Activated naive CD8-positive, alpha-beta T cell treated with anti-CD3 and anti-CD28 coated beads for 36 hours (primary cell): Measurements from ENCODE around the gene SLC6A3. TPM values are rescaled to one million over a fixed set of nuclear protein-coding genes. Genes with fewer than 3 reads are reported as not detected.
"Not testable (repeated sequence)": the region's sequence is repeated elsewhere in the genome, so short reads cannot be mapped to it uniquely, and the experiment has no call there.

Source experiments
- DNase-seq: peaks from one replicate; pipeline ENCODE4 v3.0.0; 2021
- H3K27ac Mint-ChIP-seq: one replicate; pipeline ENCODE4 v1.8.0; 2022; ENCODE audit warnings: mild to moderate bottlenecking, moderate library complexity, mixed read lengths
- H3K27me3 Mint-ChIP-seq: one replicate; pipeline ENCODE4 v1.8.0; 2022; ENCODE audit warnings: mild to moderate bottlenecking, mixed read lengths
- H3K36me3 Mint-ChIP-seq: one replicate; pipeline ENCODE4 v1.8.0; 2021; ENCODE audit warnings: mild to moderate bottlenecking, mixed read lengths
- H3K4me1 Mint-ChIP-seq: one replicate; pipeline ENCODE4 v1.8.0; 2021; ENCODE audit warnings: mixed read lengths
- H3K4me3 Mint-ChIP-seq: one replicate; pipeline ENCODE4 v1.8.0; 2022; ENCODE audit warnings: mild to moderate bottlenecking, moderate library complexity, mixed read lengths
- H3K9me3 Mint-ChIP-seq: one replicate; pipeline ENCODE4 v1.8.0; 2022; ENCODE audit warnings: mixed read lengths
- total RNA-seq, 2 experiments: library from RNA; stranded (reverse); gene quantifications; one replicate each; pipeline ENCODE4 v1.2.3, GENCODE V29; 2021

Gene SLC6A3
- total RNA-seq, 2 experiments from 2014 or later: not detected

DNA sequence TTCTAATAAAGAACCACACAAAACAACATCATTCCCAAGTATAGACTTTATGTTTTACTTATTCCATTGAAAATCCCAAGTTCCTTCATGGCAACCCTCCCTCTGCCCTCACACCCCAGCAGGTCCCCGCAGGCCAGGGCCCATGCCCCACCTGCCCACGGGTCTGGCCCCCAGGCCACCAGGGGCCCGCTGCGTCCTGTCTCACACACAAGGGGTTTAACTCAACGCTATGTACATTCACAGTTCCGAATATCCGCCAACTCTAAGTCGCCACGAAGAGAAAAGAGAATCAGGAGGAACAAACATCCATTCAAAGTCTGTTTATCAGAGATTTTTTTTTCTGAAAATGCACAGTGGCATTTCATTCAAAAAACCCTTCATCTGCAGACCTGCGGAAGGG, 16.2 kb upstream of the SLC6A3 start:
- Mint-ChIP-seq H3K4me3 (no peak overlapping the region), H3K27me3 (no peaks in the 10 kb centered on the region), H3K4me1 (no peaks in the 10 kb centered on the region), H3K27ac (no peak overlapping the region), H3K9me3 (peaks cover 17% of the 10 kb centered on the region), H3K36me3 (peaks cover 29% of the 10 kb centered on the region)
- DNase-seq: no peak

DNA sequence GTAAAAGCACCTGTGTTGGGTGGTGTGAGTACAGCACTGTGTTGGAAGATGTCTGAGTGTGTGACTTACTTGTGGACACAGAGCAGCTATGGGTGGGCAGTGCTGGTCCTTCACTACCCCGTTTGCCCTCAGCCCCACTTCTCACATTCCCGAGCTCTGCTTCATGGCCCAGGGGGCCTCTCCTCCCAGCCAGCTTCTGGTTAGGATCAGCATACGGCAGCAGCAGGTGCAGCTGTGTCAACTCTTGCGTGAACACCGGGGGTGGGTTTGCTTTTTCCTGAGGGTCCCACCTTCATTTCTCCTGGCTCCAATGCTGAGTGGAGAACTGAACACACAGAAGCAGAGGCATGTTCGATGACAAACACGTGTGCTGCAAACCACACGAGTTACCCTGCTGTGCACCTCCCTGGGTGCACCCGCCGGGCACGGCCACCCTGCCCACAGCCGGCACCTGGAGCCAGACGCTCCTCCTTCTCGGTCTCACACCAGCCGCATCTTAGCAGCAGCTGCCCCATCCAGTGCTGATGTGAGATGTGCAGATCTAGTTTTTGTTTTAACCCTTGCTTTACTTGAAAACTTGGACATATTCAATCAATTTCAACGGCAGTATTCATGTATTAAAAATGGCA, 14.9 kb upstream of the SLC6A3 start:
- peaks cover 16% of the 10 kb centered on the region for H3K9me3 Mint-ChIP-seq
- no peaks in the 10 kb centered on the region for H3K27me3 Mint-ChIP-seq
- peaks cover 20% of the 10 kb centered on the region for H3K36me3 Mint-ChIP-seq
- no peak for DNase-seq
- no peak overlapping the region for H3K4me3 Mint-ChIP-seq
- H3K27ac Mint-ChIP-seq: no peak overlapping the region
- H3K4me1 Mint-ChIP-seq: no peaks in the 10 kb centered on the region

DNA sequence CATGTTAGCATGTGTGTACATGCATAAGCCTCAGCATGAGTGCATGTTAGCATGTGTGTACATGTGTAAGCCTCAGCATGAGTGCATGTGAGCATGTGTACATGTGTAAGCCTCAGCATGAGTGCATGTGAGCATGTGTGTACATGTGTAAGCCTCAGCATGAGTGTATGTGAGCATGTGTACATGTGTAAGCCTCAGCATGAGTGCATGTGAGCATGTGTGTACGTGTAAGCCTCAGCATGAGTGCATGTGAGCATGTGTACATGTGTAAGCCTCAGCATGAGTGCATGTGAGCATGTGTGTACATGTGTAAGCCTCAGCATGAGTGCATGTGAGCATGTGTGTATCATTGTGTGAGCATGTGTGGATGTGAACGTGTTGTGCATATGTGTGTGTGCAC, 14.2 kb upstream of the SLC6A3 start:
- not testable (repeated sequence) for H3K4me3 Mint-ChIP-seq, H3K27ac Mint-ChIP-seq, DNase-seq, H3K4me1 Mint-ChIP-seq, H3K27me3 Mint-ChIP-seq
- H3K9me3 Mint-ChIP-seq: peaks cover 10% of the 10 kb centered on the region
- H3K36me3 Mint-ChIP-seq: peaks cover 12% of the 10 kb centered on the region

- H3K4me1 Mint-ChIP-seq, H3K27ac Mint-ChIP-seq, H3K4me3 Mint-ChIP-seq, H3K27me3 Mint-ChIP-seq, DNase-seq: not testable (repeated sequence)
- Mint-ChIP-seq H3K9me3 (peaks cover 19% of the 10 kb centered on the region), H3K36me3 (peaks cover 15% of the 10 kb centered on the region)
Measured at GRCh38 chr5:1456110-1456881, 11.1 kb upstream of the SLC6A3 start.

GRCh38 chr5:1453613-1454012, 8.4 kb upstream of the SLC6A3 start:
- Mint-ChIP-seq H3K9me3 (peaks cover 19% of the 10 kb centered on the region), H3K4me3 (no peak overlapping the region), H3K36me3 (peaks cover 12% of the 10 kb centered on the region), H3K27ac (no peak overlapping the region), H3K27me3 (peaks cover 15% of the 10 kb centered on the region), H3K4me1 (peaks cover 6% of the 10 kb centered on the region)
- no peak for DNase-seq

DNA sequence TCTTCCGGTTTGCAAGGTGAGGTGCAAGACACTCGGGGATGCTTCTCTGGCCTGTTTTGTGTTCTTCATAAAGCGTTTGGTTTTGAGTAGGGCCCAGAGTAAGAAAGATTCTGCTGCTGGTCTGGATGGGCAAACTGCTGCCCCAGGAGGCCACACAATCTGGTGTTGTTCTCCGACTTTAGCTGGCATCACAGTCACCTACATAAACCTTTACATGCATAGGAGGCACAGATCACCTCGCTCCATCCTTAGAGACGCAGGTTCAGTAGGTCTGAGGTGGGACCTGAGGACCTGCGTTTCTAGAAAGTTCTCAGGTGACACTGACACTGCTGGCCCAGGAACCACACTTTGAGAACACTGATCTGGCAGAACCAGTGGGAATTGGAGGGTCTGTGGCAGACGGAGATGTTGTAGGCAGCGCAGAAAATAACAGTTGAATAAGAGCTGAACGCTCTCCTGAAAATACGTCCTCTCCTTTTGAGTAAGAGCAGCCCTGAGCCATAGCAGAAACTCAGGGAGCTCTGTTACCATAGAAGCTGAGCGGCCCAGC, 3.9 kb upstream of the SLC6A3 start:
- Mint-ChIP-seq H3K4me1 (peaks cover 26% of the 10 kb centered on the region), H3K9me3 (peaks cover 9% of the 10 kb centered on the region), H3K27me3 (peaks cover 40% of the 10 kb centered on the region), H3K27ac (no peak overlapping the region), H3K4me3 (no peak overlapping the region), H3K36me3 (peaks cover 7% of the 10 kb centered on the region)
- DNase-seq: no peak

GRCh38 chr5:1448511-1449011, 3.3 kb upstream of the SLC6A3 start:
- Mint-ChIP-seq H3K4me3 (no peak overlapping the region), H3K9me3 (peaks cover 3% of the 10 kb centered on the region), H3K27ac (no peak overlapping the region), H3K27me3 (peaks cover 44% of the 10 kb centered on the region), H3K36me3 (peaks cover 3% of the 10 kb centered on the region), H3K4me1 (peaks cover 29% of the 10 kb centered on the region)
- no peak for DNase-seq

DNA sequence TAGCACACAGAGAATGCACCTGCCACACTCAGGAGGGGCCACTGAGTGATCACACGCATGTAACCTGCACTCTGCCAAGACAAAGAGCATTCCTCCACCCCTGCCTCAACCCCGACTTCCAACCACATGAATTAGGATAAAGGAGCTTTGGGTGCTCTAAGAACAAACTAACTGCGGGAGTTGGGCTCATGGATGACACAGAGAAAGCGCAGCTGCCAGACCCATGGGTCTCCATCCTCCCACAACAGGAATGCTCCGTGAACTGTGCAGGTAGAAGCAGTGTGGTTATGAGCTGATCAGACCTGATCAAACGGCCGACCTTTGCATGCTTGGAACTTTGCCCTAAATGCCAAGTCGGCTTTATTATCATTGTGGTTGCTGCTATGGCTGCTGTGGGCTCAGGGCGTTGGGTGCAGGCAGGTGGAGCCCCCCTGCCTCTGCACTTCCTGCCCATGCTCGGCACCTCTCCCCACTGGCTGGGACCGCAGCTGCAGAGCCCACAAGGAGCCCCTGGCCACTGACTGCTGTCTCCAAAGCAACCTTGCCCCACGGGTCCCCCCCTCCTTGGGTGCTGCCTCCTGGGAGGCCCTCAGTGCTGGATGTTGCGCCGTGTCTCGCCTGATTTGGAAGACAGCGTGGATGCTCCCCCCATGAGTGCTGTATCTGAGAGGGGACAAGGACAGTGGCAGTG, 2.6 kb upstream of the SLC6A3 start:
- no peaks in the 10 kb centered on the region for H3K9me3 Mint-ChIP-seq
- H3K4me3 Mint-ChIP-seq: no peak overlapping the region
- DNase-seq: peak; percentile 50
- peaks cover 51% of the 10 kb centered on the region for H3K27me3 Mint-ChIP-seq
- peaks cover 29% of the 10 kb centered on the region for H3K4me1 Mint-ChIP-seq
- no peak overlapping the region for H3K27ac Mint-ChIP-seq
- no peaks in the 10 kb centered on the region for H3K36me3 Mint-ChIP-seq

GRCh38 chr5:1446602-1447343, 1.5 kb upstream of the SLC6A3 start:
- Mint-ChIP-seq H3K27ac (no peak overlapping the region), H3K36me3 (no peaks in the 10 kb centered on the region)

DNA sequence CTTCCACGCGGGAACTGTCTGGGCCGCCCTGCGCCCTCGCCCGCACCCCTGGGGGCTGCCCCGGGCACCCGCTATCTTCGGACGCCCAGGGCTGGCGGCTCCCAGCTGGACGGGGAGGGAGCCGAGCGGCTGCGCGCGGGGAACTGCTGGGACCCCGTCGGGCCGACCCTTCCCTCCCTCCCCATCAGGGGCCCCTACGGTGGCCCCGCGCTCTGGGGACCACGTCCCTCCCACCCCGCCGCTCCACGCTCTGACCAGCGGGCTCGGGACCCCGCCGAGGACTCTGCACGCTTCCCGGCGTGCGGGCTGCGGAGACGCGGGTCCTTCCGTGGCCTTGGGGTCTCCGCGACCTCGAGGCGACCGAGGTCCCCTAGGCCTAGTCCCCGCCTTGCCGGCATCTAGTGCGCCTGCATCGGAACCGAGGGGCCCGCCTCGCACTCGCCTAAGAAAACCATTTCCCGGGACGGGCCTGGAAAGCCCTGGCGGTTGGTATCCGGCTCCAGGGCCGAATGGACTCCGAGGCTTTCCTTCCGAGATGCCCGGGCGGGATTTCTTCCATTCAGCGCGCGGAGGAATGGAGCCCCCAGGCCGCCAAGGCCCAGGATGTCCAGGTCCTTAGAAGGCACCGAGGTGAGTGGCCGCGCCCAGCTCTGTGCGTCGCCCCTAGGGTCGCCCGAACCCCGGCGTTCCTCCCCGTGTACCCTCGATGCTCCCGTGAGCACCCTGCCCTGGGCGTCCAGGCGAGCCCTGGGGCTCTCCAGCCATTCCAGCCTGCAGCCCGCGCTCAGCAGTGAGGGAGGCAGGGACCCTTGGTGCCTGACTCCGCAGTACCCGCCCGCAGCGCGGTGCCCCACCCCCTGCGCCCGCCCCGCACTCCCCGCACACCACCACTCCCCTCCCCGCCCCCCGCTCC, 705 bp upstream of the SLC6A3 start:
- peaks cover 67% of the 10 kb centered on the region for H3K27me3 Mint-ChIP-seq
- peaks cover 29% of the 10 kb centered on the region for H3K4me1 Mint-ChIP-seq
- no peak for DNase-seq
- H3K27ac Mint-ChIP-seq: no peak overlapping the region
- H3K4me3 Mint-ChIP-seq: no peak overlapping the region
- no peaks in the 10 kb centered on the region for H3K36me3 Mint-ChIP-seq
- H3K9me3 Mint-ChIP-seq: no peaks in the 10 kb centered on the region

More at GRCh38 chr5:1446602-1447343, 1.5 kb upstream of the SLC6A3 start:
- Mint-ChIP-seq H3K4me3 (peak overlapping the region; percentile 15), H3K27me3 (peaks cover 61% of the 10 kb centered on the region), H3K4me1 (peaks cover 29% of the 10 kb centered on the region), H3K9me3 (no peaks in the 10 kb centered on the region)
- no peak for DNase-seq

DNA sequence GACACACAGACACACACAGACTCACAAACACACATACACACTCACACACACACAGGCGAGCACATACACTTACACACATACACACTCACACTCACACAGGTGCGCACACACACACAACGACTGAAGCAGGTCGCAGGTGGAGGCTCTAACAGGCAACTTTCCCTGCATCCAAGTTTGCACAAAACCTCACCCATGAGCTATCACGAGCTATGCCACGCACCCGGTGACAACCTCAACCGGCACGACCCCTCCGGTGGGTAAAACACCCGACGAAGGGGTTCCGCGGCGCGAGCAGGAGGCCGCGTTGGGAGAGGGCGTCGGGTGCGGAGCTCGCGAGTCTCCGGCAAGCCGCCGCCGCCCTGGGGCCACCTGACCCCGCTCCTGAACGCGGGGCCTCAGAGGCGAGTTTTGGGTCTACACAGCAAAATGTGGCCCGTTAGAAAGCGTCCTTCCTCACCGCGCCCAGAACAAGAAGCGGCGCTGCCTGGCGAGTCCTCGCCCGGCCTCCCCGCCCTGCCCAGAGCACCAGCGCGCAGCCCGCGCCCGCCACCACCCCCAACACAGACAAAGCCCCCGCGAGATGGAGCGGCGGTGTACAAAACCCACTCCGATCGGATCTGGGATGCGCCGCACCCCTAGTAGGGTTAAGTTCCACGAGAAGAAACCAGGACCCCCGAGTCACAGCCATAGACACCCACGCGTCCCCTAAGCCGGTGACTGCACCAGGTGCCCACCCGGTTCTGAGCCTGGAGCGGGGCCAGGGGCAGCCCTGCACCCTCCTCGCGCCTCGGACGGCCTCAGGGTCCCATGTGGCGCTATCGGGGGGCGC, 665 bp downstream of the SLC6A3 start:
- peaks cover 29% of the 10 kb centered on the region for H3K4me1 Mint-ChIP-seq
- H3K4me3 Mint-ChIP-seq: peak overlapping the region; percentile 44
- peaks cover 75% of the 10 kb centered on the region for H3K27me3 Mint-ChIP-seq
- DNase-seq: no peak
- H3K36me3 Mint-ChIP-seq: peaks cover 4% of the 10 kb centered on the region
- peaks cover 4% of the 10 kb centered on the region for H3K9me3 Mint-ChIP-seq
- H3K27ac Mint-ChIP-seq: no peak overlapping the region

GRCh38 chr5:1443991-1444360, 1.3 kb downstream of the SLC6A3 start:
- H3K27ac Mint-ChIP-seq: no peak overlapping the region
- peaks cover 74% of the 10 kb centered on the region for H3K27me3 Mint-ChIP-seq
- H3K4me1 Mint-ChIP-seq: peaks cover 26% of the 10 kb centered on the region
- peaks cover 4% of the 10 kb centered on the region for H3K36me3 Mint-ChIP-seq
- no peak for DNase-seq
- H3K9me3 Mint-ChIP-seq: peaks cover 4% of the 10 kb centered on the region
- peak overlapping the region; percentile 15 for H3K4me3 Mint-ChIP-seq

- Mint-ChIP-seq H3K27ac (no peak overlapping the region), H3K4me1 (peaks cover 18% of the 10 kb centered on the region), H3K36me3 (peaks cover 4% of the 10 kb centered on the region), H3K4me3 (no peak overlapping the region), H3K9me3 (peaks cover 4% of the 10 kb centered on the region), H3K27me3 (peaks cover 69% of the 10 kb centered on the region)
- no peak for DNase-seq
Measured at GRCh38 chr5:1443171-1443570, 2.1 kb downstream of the SLC6A3 start.
